GM08714 (cell line): ENCODE results near the gene OPRL1.

Source experiments
- H3K4me3 ChIP-seq: fragments of 200-500 bp; sonication (Bioruptor generic); 2 replicates; pipeline ENCODE4 v1.5.1; 2014; ENCODE audit warnings: mild to moderate bottlenecking, low read length, inconsistent platforms
- ZNF274 ChIP-seq: IDR thresholded peaks from 2 replicates; pipeline ENCODE4 v1.6.1; 2012; ENCODE audit warnings: mild to moderate bottlenecking, low read depth, low read length

The OPRL1 gene

GRCh38 chr20:64090165-64090564, 10.3 kb downstream of the OPRL1 start:
- no peak overlapping the region for H3K4me3 ChIP-seq
- TF ChIP-seq ZNF274, result no peak

GRCh38 chr20:64091340-64091739, 11.5 kb downstream of the OPRL1 start:
- TF ChIP-seq ZNF274, result no peak
- no peak overlapping the region for H3K4me3 ChIP-seq

GRCh38 chr20:64091770-64092169, 11.9 kb downstream of the OPRL1 start:
- no peak overlapping the region for H3K4me3 ChIP-seq
- no peak for TF ChIP-seq ZNF274

- no peak overlapping the region for H3K4me3 ChIP-seq
- no peak for TF ChIP-seq ZNF274
Measured at GRCh38 chr20:64092258-64093012, 12.6 kb downstream of the OPRL1 start.

GRCh38 chr20:64093013-64093503, 13.2 kb downstream of the OPRL1 start:
- TF ChIP-seq ZNF274, result no peak
- H3K4me3 ChIP-seq, result no peak overlapping the region

- TF ChIP-seq ZNF274, result no peak
- H3K4me3 ChIP-seq, result no peak overlapping the region
Measured at GRCh38 chr20:64095455-64095854, 15.6 kb downstream of the OPRL1 start.

- TF ChIP-seq ZNF274, result no peak
- H3K4me3 ChIP-seq, result no peak overlapping the region
Measured at GRCh38 chr20:64095927-64096326, 16.0 kb downstream of the OPRL1 start.

- no peak for TF ChIP-seq ZNF274
- H3K4me3 ChIP-seq, result no peak overlapping the region
Measured at GRCh38 chr20:64096535-64096934, 16.7 kb downstream of the OPRL1 start.

- H3K4me3 ChIP-seq, result no peak overlapping the region
- TF ChIP-seq ZNF274, result no peak
Measured at GRCh38 chr20:64098471-64099013, 18.7 kb downstream of the OPRL1 start.

- TF ChIP-seq ZNF274, result no peak
- no peak overlapping the region for H3K4me3 ChIP-seq
Measured at GRCh38 chr20:64099086-64099786, 19.4 kb downstream of the OPRL1 start.

- TF ChIP-seq ZNF274, result no peak
- no peak overlapping the region for H3K4me3 ChIP-seq
Measured at GRCh38 chr20:64099880-64100565, 20.1 kb downstream of the OPRL1 start.

GRCh38 chr20:64100566-64100888, 20.6 kb downstream of the OPRL1 start:
- no peak overlapping the region for H3K4me3 ChIP-seq
- TF ChIP-seq ZNF274, result no peak

- H3K4me3 ChIP-seq, result no peak overlapping the region
- TF ChIP-seq ZNF274, result no peak
Measured at GRCh38 chr20:64100946-64101688, 21.2 kb downstream of the OPRL1 start.

- TF ChIP-seq ZNF274, result no peak
- H3K4me3 ChIP-seq, result no peak overlapping the region
Measured at GRCh38 chr20:64101731-64102621, 22.1 kb downstream of the OPRL1 start.
